ENCODE measurements around the gene BEST1.

The BEST1 gene

DNA sequence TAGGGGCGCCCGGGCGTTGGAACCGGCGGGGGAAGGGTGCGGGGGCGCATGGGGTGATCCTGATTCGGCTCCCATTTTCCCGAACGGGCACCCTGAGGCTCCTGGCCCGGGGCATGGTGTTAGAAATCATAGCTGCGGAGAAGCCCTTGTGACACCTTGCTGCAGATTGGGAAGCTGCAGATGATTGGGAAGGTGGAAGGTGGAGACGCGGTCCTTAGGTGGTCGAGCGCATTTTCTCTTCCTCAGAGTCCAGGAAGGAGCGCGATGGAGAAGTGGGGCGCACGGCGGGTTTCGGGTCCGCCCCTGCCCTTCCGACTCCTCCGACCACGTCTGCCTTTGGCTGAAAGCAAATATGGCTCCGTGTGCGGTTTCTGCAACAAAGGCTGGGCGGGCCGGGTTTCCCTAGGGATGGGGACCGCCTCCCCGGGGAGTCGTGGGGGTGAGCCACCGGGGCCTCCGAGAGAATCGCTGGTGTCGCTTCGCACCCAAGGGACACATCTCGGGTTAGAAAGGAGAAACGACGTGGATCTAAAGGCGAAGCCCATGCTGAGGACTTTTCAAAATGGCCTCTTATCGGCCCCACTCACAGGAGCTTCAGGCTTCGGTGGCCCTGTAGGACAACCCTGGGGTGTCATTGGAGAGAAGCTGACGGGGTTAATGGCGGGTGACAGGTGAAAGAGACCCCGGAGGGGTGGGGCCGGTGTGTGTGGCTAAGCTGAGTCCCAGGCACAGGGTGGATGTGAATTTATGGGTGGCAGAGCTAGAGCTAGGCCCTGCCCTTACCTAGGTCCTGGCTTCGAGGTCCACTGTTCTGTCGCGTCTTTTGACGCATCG, 18.0 kb downstream of the BEST1 start:
- H3K79me2 ChIP-seq (ENCODE audit: insufficient read depth, low read length): peaks cover 20% of the 10 kb centered on the region
- H3K27ac ChIP-seq (ENCODE audit: low read length): peak overlapping the region; percentile 88
- H3K4me2 ChIP-seq (ENCODE audit: insufficient read depth, low read length): peak overlapping the region; percentile 82
- no peaks in the 10 kb centered on the region for H3K9me3 ChIP-seq (ENCODE audit: insufficient read depth, low read length, severe bottlenecking)
- TF ChIP-seq, protein P1, sequence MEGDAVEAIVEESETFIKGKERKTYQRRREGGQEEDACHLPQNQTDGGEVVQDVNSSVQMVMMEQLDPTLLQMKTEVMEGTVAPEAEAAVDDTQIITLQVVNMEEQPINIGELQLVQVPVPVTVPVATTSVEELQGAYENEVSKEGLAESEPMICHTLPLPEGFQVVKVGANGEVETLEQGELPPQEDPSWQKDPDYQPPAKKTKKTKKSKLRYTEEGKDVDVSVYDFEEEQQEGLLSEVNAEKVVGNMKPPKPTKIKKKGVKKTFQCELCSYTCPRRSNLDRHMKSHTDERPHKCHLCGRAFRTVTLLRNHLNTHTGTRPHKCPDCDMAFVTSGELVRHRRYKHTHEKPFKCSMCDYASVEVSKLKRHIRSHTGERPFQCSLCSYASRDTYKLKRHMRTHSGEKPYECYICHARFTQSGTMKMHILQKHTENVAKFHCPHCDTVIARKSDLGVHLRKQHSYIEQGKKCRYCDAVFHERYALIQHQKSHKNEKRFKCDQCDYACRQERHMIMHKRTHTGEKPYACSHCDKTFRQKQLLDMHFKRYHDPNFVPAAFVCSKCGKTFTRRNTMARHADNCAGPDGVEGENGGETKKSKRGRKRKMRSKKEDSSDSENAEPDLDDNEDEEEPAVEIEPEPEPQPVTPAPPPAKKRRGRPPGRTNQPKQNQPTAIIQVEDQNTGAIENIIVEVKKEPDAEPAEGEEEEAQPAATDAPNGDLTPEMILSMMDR (IDR thresholded peaks at IDR 0.05; ENCODE audit: borderline replicate concordance, extremely low read depth, low read length, poor library complexity, severe bottlenecking): no peak
- TF ChIP-seq EZH2 (IDR thresholded peaks at IDR 0.05; ENCODE audit: borderline replicate concordance, low read depth, low read length, severe bottlenecking): no peak
- peaks cover 22% of the 10 kb centered on the region for H4K20me1 ChIP-seq (ENCODE audit: insufficient read depth, low read length)
- H3K36me3 ChIP-seq (ENCODE audit: insufficient read depth, low read length): peaks cover 33% of the 10 kb centered on the region
- H3K9ac ChIP-seq (ENCODE audit: low read depth, low read length): peak overlapping the region; percentile 83
- H3K4me1 ChIP-seq (ENCODE audit: insufficient read depth, low read length): peaks cover 47% of the 10 kb centered on the region
- peak overlapping the region; percentile 97 for H2AFZ ChIP-seq (ENCODE audit: low read depth, low read length)
- H3K27me3 ChIP-seq (ENCODE audit: insufficient read depth, low read length, poor library complexity): no peaks in the 10 kb centered on the region
- ATAC-seq (ENCODE audit: insufficient read depth, low read depth) (peak; percentile 13; the same call in 2 of the 3 replicates), DNase-seq (peak; percentile 66)
- peak overlapping the region; percentile 40 to 64; a peak in 3 of 4 replicates for H3K4me3 ChIP-seq (ENCODE audit: low read depth in 1 of 2, low read length in 2 of 2)

DNA sequence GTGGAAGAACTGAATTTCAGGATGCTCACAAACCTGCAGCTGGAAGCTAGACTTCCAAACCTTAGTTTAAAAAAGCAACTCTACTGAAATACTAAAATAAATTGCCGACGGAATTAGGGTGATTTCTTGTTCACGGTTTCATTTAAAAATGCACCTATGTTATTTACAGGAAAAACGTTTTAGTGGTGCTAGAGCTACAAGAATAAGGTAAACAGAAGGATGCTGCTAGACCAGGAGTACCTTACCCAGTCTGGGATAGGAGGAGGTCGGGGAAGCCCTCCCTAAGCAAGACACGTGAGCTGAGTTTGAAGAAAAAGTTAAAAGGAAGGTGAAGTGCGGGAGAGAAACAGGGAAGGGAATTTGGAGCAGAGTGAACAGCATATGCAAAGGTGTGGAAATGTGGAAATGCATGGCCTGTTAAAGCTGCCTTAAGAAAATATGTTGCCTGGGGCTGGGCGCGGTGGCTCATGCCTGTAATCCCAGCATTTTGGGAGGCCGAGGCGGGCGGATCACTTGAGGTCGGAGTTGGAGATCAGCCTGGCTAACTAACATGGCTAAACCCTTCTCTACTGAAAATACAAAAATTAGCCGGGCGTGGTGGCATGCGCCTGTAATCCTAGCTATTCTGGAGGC, 18.7 kb downstream of the BEST1 start:
- no peak overlapping the region for H3K27ac ChIP-seq (ENCODE audit: low read length)
- H3K27me3 ChIP-seq (ENCODE audit: insufficient read depth, low read length, poor library complexity): no peaks in the 10 kb centered on the region
- H3K4me1 ChIP-seq (ENCODE audit: insufficient read depth, low read length): peaks cover 47% of the 10 kb centered on the region
- H3K79me2 ChIP-seq (ENCODE audit: insufficient read depth, low read length): peaks cover 20% of the 10 kb centered on the region
- no peaks in the 10 kb centered on the region for H3K9me3 ChIP-seq (ENCODE audit: insufficient read depth, low read length, severe bottlenecking)
- no peak for TF ChIP-seq EZH2 (IDR thresholded peaks at IDR 0.05; ENCODE audit: borderline replicate concordance, low read depth, low read length, severe bottlenecking)
- TF ChIP-seq, protein P1 (IDR thresholded peaks at IDR 0.05; ENCODE audit: borderline replicate concordance, extremely low read depth, low read length, poor library complexity, severe bottlenecking): no peak
- DNase-seq (no peak), ATAC-seq (ENCODE audit: insufficient read depth, low read depth) (no peak)
- H3K36me3 ChIP-seq (ENCODE audit: insufficient read depth, low read length): peaks cover 28% of the 10 kb centered on the region
- H3K4me3 ChIP-seq (ENCODE audit: low read depth in 1 of 2, low read length in 2 of 2): peak overlapping the region in 1 of 2 experiments; percentile 64; a peak in 2 of 4 replicates
- peaks cover 22% of the 10 kb centered on the region for H4K20me1 ChIP-seq (ENCODE audit: insufficient read depth, low read length)
- peak overlapping the region; percentile 82 for H3K4me2 ChIP-seq (ENCODE audit: insufficient read depth, low read length)
- peak overlapping the region; percentile 97; the same call in 1 of the 2 replicates for H2AFZ ChIP-seq (ENCODE audit: low read depth, low read length)
- peak overlapping the region; percentile 83 for H3K9ac ChIP-seq (ENCODE audit: low read depth, low read length)

DNA sequence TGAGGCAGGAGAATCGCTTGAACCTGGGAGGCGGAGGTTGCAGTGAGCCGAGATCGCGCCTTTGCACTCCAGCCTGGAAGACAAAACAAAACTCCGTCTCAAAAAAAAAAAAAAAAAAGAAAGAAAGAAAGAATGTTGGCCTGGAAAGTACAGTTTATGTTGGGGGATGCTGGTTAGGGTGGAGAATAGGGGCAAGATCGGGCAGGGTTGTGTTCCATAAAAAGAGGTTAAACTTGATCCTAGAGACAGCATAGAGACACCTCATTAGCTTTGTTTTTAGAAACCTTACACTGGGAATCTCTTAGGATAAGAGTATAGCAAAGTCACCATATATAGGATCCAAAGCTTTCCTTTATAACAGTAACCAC, 19.2 kb downstream of the BEST1 start:
- Histone ChIP-seq H2AFZ (ENCODE audit: low read depth, low read length) (no peak overlapping the region), H3K36me3 (ENCODE audit: insufficient read depth, low read length) (peaks cover 25% of the 10 kb centered on the region), H3K79me2 (ENCODE audit: insufficient read depth, low read length) (peaks cover 20% of the 10 kb centered on the region), H3K9me3 (ENCODE audit: insufficient read depth, low read length, severe bottlenecking) (no peaks in the 10 kb centered on the region), H3K27me3 (ENCODE audit: insufficient read depth, low read length, poor library complexity) (no peaks in the 10 kb centered on the region), H3K4me1 (ENCODE audit: insufficient read depth, low read length) (peaks cover 47% of the 10 kb centered on the region), H3K27ac (ENCODE audit: low read length) (no peak overlapping the region), H3K4me3 (ENCODE audit: low read depth in 1 of 2, low read length in 2 of 2) (no peak overlapping the region), H3K9ac (ENCODE audit: low read depth, low read length) (no peak overlapping the region), H3K4me2 (ENCODE audit: insufficient read depth, low read length) (no peak overlapping the region), H4K20me1 (ENCODE audit: insufficient read depth, low read length) (peaks cover 22% of the 10 kb centered on the region)
- DNase-seq: no peak
- ATAC-seq (ENCODE audit: insufficient read depth, low read depth): no peak
- TF ChIP-seq, protein P1 (IDR thresholded peaks at IDR 0.05; ENCODE audit: borderline replicate concordance, extremely low read depth, low read length, poor library complexity, severe bottlenecking): no peak
- no peak for TF ChIP-seq EZH2 (IDR thresholded peaks at IDR 0.05; ENCODE audit: borderline replicate concordance, low read depth, low read length, severe bottlenecking)

Measured in DND-41 (cell line).